ENCODE measurements around the gene TMCC1.

DNA sequence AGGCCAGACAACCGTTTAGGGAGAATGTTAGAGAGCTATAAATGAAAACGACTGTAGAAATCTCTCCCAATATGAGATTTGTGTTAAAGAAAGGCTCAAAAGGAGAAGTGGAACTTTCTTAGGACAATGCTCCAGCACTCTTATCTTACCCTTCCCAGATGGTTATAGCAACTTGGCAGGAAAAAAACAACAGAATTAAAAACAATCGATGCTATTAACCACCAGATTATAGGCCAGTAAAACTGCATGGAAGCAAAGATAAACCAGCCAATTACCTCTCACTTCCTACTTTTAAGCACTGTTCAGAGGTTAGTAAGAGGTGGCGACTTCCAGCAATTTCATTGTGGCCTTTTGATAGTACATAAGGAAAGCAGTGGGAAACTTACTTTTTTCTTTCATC, 72.9 kb downstream of the TMCC1 start:
- TF ChIP-seq GATA2 (IDR thresholded peaks at IDR 0.05; ENCODE audit: low read depth, low read length) (no peak), GATA3 (IDR thresholded peaks at IDR 0.05; ENCODE audit: low read depth, low read length) (no peak)

Data from SH-SY5Y (cell line).